H1 (cell line): ENCODE measurements around the gene C1orf50. TPM values are rescaled to one million over a fixed set of nuclear protein-coding genes. Genes with fewer than 3 reads are reported as not detected.

ENCODE experiments used
- BCL11A ChIP-seq, 2 experiments: IDR thresholded peaks; one replicate each; pipeline ENCODE4 v1.6.1; 2011; ENCODE audit warnings: low read depth in 2 of 2, low read length in 2 of 2, mild to moderate bottlenecking in 2 of 2
- RAD21 ChIP-seq, 2 experiments: IDR thresholded peaks in 1 of 2; conservative IDR thresholded peaks in 1 of 2; 2 replicates each; pipeline ENCODE4 v1.6.1; 2011; ENCODE audit warnings: low read depth in 2 of 2, low read length in 2 of 2, improper control_type of control experiment in 1 of 2, inconsistent platforms in 1 of 2, mild to moderate bottlenecking in 1 of 2, moderate library complexity in 1 of 2
- RFX5 ChIP-seq: IDR thresholded peaks from 2 replicates; pipeline ENCODE4 v1.6.1; 2011; ENCODE audit warnings: low read depth, low read length, improper control_type of control experiment, borderline replicate concordance
- SIN3A ChIP-seq, 2 experiments: IDR thresholded peaks in 1 of 2; conservative IDR thresholded peaks in 1 of 2; 2 replicates each; pipeline ENCODE4 v1.6.1; 2011 to 2012; ENCODE audit warnings: low read length in 2 of 2, improper control_type of control experiment in 1 of 2, low read depth in 1 of 2, mild to moderate bottlenecking in 1 of 2
- polyA plus RNA-seq, 7 experiments: library from polyadenylated mRNA; depleted of rRNA in 3 of 7; stranded (reverse) in 5 of 7; unstranded in 2 of 7; fragments of >200 nt in 5 of 7; fragments of 200-250 nt in 2 of 7; gene quantifications; 1 replicate in 5 of 7; 2 replicates in 1 of 7; 4 replicates in 1 of 7; pipeline versions ENCODE4 v1.2.1 to v1.2.3, GENCODE V29; 2011 to 2013; ENCODE audit warnings: missing spikeins in 2 of 7, mixed read lengths in 2 of 7
- total RNA-seq: library from RNA; stranded (reverse); fragmentation: NEBNext Ultra II Directional; extraction: Animal tissue kit (Norgen Biotek cat#: 25700); gene quantifications from 2 replicates; pipeline ENCODE4 v1.2.1, GENCODE V29; 2021
- TF ChIP-seq, protein P1 (sequence below): IDR thresholded peaks from 2 replicates; pipeline ENCODE4 v1.6.1; 2012; ENCODE audit warnings: inconsistent platforms

Gene C1orf50
- total and polyA plus RNA-seq, 2 of the 8 experiments (the other 6 are each of a cell fraction or from before 2014, with no cell fraction given): 3.2 to 7.1 TPM

DNA sequence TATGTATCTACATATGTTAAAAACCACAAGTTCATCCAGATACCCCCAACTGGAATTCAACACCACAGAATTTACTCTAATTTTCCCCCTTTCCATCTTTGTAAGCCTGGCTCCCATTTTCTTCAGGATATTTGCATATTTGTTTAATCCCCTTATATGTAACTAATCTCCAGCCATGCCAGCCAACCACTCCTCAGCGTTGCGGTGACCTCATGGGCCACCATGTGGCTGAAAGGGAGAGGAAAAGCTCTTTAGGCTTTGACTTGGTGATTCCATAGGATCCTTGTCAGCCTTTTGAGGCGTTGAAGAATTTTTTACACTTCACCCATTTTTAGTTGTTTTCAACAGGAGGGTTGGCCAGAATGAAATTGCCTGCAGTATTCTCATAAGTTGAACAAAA lies 37.0 kb upstream of the C1orf50 start (continued):
- TF ChIP-seq, protein P1, sequence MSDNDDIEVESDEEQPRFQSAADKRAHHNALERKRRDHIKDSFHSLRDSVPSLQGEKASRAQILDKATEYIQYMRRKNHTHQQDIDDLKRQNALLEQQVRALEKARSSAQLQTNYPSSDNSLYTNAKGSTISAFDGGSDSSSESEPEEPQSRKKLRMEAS: peak; percentile 61; the same call in 1 of the 2 replicates
- TF ChIP-seq RFX5 (peak; percentile 71), RAD21 (IDR thresholded peaks at IDR 0.05 in 1 of 2, conservative IDR thresholded peaks at IDR 0.05 in 1 of 2; ENCODE audit: low read depth in 2 of 2, low read length in 2 of 2) (peak in 1 of 2 experiments; percentile 33; a peak in 1 of 4 replicates), BCL11A (IDR thresholded peaks at IDR 0.05; ENCODE audit: low read depth in 2 of 2, low read length in 2 of 2) (no peak), SIN3A (conservative IDR thresholded peaks at IDR 0.05 in 1 of 2, IDR thresholded peaks at IDR 0.05 in 1 of 2; ENCODE audit: low read depth in 1 of 2, low read length in 2 of 2) (no peak)
